Liver (tissue), 9 donors: Measurements from ENCODE around the gene ITGA6. TPM values are rescaled to one million over a fixed set of nuclear protein-coding genes. Genes with fewer than 3 reads are reported as not detected.

Experiments used
- DNase-seq: peaks from one replicate; pipeline ENCODE4 v3.0.0-alpha.2; 2017; ENCODE audit warnings: low spot score
- H3K27ac ChIP-seq, 2 donors: one replicate each; pipeline ENCODE4 v1.7.0; 2013; ENCODE audit warnings: inconsistent platforms in 2 of 2, low read length in 2 of 2, control low read depth in 1 of 2, low read depth in 1 of 2, mild to moderate bottlenecking in 1 of 2
- H3K27me3 ChIP-seq, 4 donors: one replicate each; pipeline versions ENCODE4 v1.6.1 to v1.7.0; 2013; ENCODE audit warnings: low read length in 3 of 4, inconsistent platforms in 1 of 4, mild to moderate bottlenecking in 1 of 4, moderate library complexity in 1 of 4; ENCODE audit not compliant: control insufficient read depth in 4 of 4, insufficient read depth in 4 of 4
- H3K36me3 ChIP-seq, 4 donors: one replicate each; pipeline versions ENCODE4 v1.6.1 to v1.7.0; 2013; ENCODE audit warnings: low read length in 3 of 4, mild to moderate bottlenecking in 3 of 4, low read depth in 1 of 4, moderate library complexity in 1 of 4; ENCODE audit not compliant: control insufficient read depth in 4 of 4, insufficient read depth in 3 of 4
- H3K4me1 ChIP-seq, 4 donors: one replicate each; pipeline versions ENCODE4 v1.6.1 to v1.7.0; 2013; ENCODE audit warnings: low read length in 3 of 4, mild to moderate bottlenecking in 3 of 4, moderate library complexity in 1 of 4; ENCODE audit not compliant: control insufficient read depth in 4 of 4, insufficient read depth in 4 of 4
- H3K4me3 ChIP-seq, 3 donors: one replicate each; pipeline versions ENCODE4 v1.6.1 to v1.7.0; 2013; ENCODE audit warnings: low read length in 3 of 3, control low read depth in 1 of 3, low read depth in 1 of 3, mild to moderate bottlenecking in 1 of 3
- H3K9ac ChIP-seq, 2 donors: one replicate each; pipeline ENCODE4 v1.7.0; 2013; ENCODE audit warnings: low read length in 2 of 2, mild to moderate bottlenecking in 2 of 2, moderate library complexity in 2 of 2, control low read depth in 1 of 2, low read depth in 1 of 2
- H3K9me3 ChIP-seq, 4 donors: one replicate each; pipeline versions ENCODE4 v1.6.1 to v1.7.0; 2013; ENCODE audit warnings: low read length in 3 of 4; ENCODE audit not compliant: control insufficient read depth in 4 of 4
- ATF3 ChIP-seq: IDR thresholded peaks from 2 replicates; pipeline ENCODE4 v1.6.1; 2016; ENCODE audit warnings: antibody characterized with exemption
- EGR1 ChIP-seq, 2 donors: IDR thresholded peaks; 2 replicates each; pipeline ENCODE4 v1.6.1; 2016 to 2018; ENCODE audit warnings: antibody characterized with exemption in 2 of 2, low read depth in 2 of 2
- FOXA1 ChIP-seq: IDR thresholded peaks from 2 replicates; pipeline ENCODE4 v1.6.1; 2016; ENCODE audit warnings: antibody characterized with exemption
- FOXA2 ChIP-seq: IDR thresholded peaks from 2 replicates; pipeline ENCODE4 v1.6.1; 2016; ENCODE audit warnings: antibody characterized with exemption
- HNF4A ChIP-seq, 2 donors: conservative IDR thresholded peaks; 2 replicates each; pipeline ENCODE4 v1.6.1; 2016; ENCODE audit warnings: antibody characterized with exemption in 2 of 2, mild to moderate bottlenecking in 2 of 2
- HNF4G ChIP-seq: IDR thresholded peaks from 2 replicates; pipeline ENCODE4 v1.6.1; 2016; ENCODE audit warnings: antibody characterized with exemption
- JUND ChIP-seq, 2 donors: IDR thresholded peaks; 2 replicates each; pipeline ENCODE4 v1.6.1; 2016; ENCODE audit warnings: antibody characterized with exemption in 2 of 2
- NR2F2 ChIP-seq: IDR thresholded peaks from 2 replicates; pipeline ENCODE4 v1.6.1; 2016; ENCODE audit warnings: antibody characterized with exemption
- RAD21 ChIP-seq, 2 donors: IDR thresholded peaks; 2 replicates each; pipeline ENCODE4 v1.6.1; 2016; ENCODE audit warnings: antibody characterized with exemption in 2 of 2, mild to moderate bottlenecking in 2 of 2
- RXRA ChIP-seq, 2 donors: IDR thresholded peaks; 2 replicates each; pipeline ENCODE4 v1.6.1; 2017 to 2018; ENCODE audit warnings: antibody characterized with exemption in 2 of 2, mild to moderate bottlenecking in 1 of 2
- SP1 ChIP-seq: IDR thresholded peaks from 2 replicates; pipeline ENCODE4 v1.6.1; 2018; ENCODE audit warnings: antibody characterized with exemption, mild to moderate bottlenecking
- TAF1 ChIP-seq: conservative IDR thresholded peaks from 2 replicates; pipeline ENCODE4 v1.6.1; 2016; ENCODE audit warnings: antibody characterized with exemption, mild to moderate bottlenecking
- YY1 ChIP-seq: IDR thresholded peaks from 2 replicates; pipeline ENCODE4 v1.6.1; 2016; ENCODE audit warnings: antibody characterized with exemption, mild to moderate bottlenecking
- WGBS: extraction: QIAGEN DNeasy Blood & Tissue Kit; methylation state at CpG from one replicate; pipeline ENCODE4 v1.1.7; 2013; 5-methylcytosine and 5-hydroxymethylcytosine counted together
- polyA plus RNA-seq, 2 donors: library from polyadenylated mRNA; stranded (reverse) in 1 of 2; unstranded in 1 of 2; fragments of 200-250 nt in 1 of 2; fragments of >200 nt in 1 of 2; fragmentation: Nextera tagmentation in 1 of 2; extraction: Ambion mirVana in 1 of 2; gene quantifications; one replicate each; pipeline versions ENCODE4 v1.2.1 to v1.2.3, GENCODE V29; 2013 to 2015
- total RNA-seq, 2 donors: library from RNA; depleted of rRNA; stranded (reverse); fragments of >200 nt; gene quantifications; one replicate each; pipeline ENCODE4 v1.2.3, GENCODE V29; 2014
- TF ChIP-seq, protein P1 (sequence below): IDR thresholded peaks from 2 replicates; pipeline ENCODE4 v1.6.1; 2016; ENCODE audit warnings: antibody characterized with exemption
- TF ChIP-seq, protein P2 (sequence below): fragments of 150-350 bp; IDR thresholded peaks from 2 replicates; pipeline ENCODE4 v1.5.1; 2017; ENCODE audit warnings: improper control_type of control experiment, low read depth, low read length; ENCODE audit not compliant: missing input control
- TF ChIP-seq, protein P3 (sequence below): IDR thresholded peaks from 2 replicates; pipeline ENCODE4 v1.6.1; 2016; ENCODE audit warnings: antibody characterized with exemption, mild to moderate bottlenecking
- TF ChIP-seq, protein P4 (sequence below): IDR thresholded peaks from 2 replicates; pipeline ENCODE4 v1.6.1; 2016; ENCODE audit warnings: antibody characterized with exemption
- donor health status: healthy.
- donor health status: healthy.
- donor health status: healthy.
- donor health status: healthy.
- donor health status: healthy.

The ITGA6 gene
- total and polyA plus RNA-seq, 4 donors: 5.8 to 21.6 (median 11.4) TPM

- H3K4me1 ChIP-seq: no peaks in the 10 kb centered on the region
- DNase-seq: no peak
- H3K4me3 ChIP-seq: no peak overlapping the region
- 77% methylated on average over 3 of the region's 3 CpGs for WGBS
- H3K36me3 ChIP-seq: peaks cover 2 to 8% (median 5%) of the 10 kb centered on the region in 4 donors
- no peak overlapping the region for H3K9ac ChIP-seq
- no peak overlapping the region for H3K27ac ChIP-seq
- no peak for TF ChIP-seq NR2F2
- no peak for TF ChIP-seq RAD21 (IDR thresholded peaks at IDR 0.05)
- no peak for TF ChIP-seq HNF4A (conservative IDR thresholded peaks at IDR 0.05)
- TF ChIP-seq, protein P1, sequence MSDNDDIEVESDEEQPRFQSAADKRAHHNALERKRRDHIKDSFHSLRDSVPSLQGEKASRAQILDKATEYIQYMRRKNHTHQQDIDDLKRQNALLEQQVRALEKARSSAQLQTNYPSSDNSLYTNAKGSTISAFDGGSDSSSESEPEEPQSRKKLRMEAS: no peak
- TF ChIP-seq FOXA2: no peak
- TF ChIP-seq, protein P2, sequence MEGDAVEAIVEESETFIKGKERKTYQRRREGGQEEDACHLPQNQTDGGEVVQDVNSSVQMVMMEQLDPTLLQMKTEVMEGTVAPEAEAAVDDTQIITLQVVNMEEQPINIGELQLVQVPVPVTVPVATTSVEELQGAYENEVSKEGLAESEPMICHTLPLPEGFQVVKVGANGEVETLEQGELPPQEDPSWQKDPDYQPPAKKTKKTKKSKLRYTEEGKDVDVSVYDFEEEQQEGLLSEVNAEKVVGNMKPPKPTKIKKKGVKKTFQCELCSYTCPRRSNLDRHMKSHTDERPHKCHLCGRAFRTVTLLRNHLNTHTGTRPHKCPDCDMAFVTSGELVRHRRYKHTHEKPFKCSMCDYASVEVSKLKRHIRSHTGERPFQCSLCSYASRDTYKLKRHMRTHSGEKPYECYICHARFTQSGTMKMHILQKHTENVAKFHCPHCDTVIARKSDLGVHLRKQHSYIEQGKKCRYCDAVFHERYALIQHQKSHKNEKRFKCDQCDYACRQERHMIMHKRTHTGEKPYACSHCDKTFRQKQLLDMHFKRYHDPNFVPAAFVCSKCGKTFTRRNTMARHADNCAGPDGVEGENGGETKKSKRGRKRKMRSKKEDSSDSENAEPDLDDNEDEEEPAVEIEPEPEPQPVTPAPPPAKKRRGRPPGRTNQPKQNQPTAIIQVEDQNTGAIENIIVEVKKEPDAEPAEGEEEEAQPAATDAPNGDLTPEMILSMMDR: no peak
- no peak for TF ChIP-seq ATF3
- TF ChIP-seq, protein P3, sequence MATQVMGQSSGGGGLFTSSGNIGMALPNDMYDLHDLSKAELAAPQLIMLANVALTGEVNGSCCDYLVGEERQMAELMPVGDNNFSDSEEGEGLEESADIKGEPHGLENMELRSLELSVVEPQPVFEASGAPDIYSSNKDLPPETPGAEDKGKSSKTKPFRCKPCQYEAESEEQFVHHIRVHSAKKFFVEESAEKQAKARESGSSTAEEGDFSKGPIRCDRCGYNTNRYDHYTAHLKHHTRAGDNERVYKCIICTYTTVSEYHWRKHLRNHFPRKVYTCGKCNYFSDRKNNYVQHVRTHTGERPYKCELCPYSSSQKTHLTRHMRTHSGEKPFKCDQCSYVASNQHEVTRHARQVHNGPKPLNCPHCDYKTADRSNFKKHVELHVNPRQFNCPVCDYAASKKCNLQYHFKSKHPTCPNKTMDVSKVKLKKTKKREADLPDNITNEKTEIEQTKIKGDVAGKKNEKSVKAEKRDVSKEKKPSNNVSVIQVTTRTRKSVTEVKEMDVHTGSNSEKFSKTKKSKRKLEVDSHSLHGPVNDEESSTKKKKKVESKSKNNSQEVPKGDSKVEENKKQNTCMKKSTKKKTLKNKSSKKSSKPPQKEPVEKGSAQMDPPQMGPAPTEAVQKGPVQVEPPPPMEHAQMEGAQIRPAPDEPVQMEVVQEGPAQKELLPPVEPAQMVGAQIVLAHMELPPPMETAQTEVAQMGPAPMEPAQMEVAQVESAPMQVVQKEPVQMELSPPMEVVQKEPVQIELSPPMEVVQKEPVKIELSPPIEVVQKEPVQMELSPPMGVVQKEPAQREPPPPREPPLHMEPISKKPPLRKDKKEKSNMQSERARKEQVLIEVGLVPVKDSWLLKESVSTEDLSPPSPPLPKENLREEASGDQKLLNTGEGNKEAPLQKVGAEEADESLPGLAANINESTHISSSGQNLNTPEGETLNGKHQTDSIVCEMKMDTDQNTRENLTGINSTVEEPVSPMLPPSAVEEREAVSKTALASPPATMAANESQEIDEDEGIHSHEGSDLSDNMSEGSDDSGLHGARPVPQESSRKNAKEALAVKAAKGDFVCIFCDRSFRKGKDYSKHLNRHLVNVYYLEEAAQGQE: no peak
- no peak for TF ChIP-seq SP1
- TF ChIP-seq, protein P4, sequence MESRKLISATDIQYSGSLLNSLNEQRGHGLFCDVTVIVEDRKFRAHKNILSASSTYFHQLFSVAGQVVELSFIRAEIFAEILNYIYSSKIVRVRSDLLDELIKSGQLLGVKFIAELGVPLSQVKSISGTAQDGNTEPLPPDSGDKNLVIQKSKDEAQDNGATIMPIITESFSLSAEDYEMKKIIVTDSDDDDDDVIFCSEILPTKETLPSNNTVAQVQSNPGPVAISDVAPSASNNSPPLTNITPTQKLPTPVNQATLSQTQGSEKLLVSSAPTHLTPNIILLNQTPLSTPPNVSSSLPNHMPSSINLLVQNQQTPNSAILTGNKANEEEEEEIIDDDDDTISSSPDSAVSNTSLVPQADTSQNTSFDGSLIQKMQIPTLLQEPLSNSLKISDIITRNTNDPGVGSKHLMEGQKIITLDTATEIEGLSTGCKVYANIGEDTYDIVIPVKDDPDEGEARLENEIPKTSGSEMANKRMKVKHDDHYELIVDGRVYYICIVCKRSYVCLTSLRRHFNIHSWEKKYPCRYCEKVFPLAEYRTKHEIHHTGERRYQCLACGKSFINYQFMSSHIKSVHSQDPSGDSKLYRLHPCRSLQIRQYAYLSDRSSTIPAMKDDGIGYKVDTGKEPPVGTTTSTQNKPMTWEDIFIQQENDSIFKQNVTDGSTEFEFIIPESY: no peak
- no peak for TF ChIP-seq HNF4G
- no peak for TF ChIP-seq JUND (IDR thresholded peaks at IDR 0.05)
- TF ChIP-seq TAF1: no peak
- TF ChIP-seq YY1: no peak
- no peak for TF ChIP-seq EGR1 (IDR thresholded peaks at IDR 0.05; ENCODE audit: low read depth in 2 of 2)
- no peak for TF ChIP-seq FOXA1
- TF ChIP-seq RXRA (IDR thresholded peaks at IDR 0.05): no peak
- H3K27me3 ChIP-seq: no peaks in the 10 kb centered on the region
- H3K9me3 ChIP-seq: no peaks in the 10 kb centered on the region
Measured at GRCh38 chr2:172496160-172496608, 68.8 kb downstream of the ITGA6 start.

GRCh38 chr2:172507199-172507598 lies 79.8 kb downstream of the ITGA6 start:
- Histone ChIP-seq H3K4me3 (no peak overlapping the region), H3K9me3 (peaks cover 0 to 10% (median 7%) of the 10 kb centered on the region in 4 donors), H3K36me3 (peaks cover 0 to 4% (median 2%) of the 10 kb centered on the region in 4 donors), H3K9ac (no peak overlapping the region), H3K27ac (no peak overlapping the region), H3K27me3 (no peaks in the 10 kb centered on the region), H3K4me1 (no peaks in the 10 kb centered on the region)
- TF ChIP-seq JUND (IDR thresholded peaks at IDR 0.05): no peak
- TF ChIP-seq EGR1 (IDR thresholded peaks at IDR 0.05; ENCODE audit: low read depth in 2 of 2): no peak
- TF ChIP-seq FOXA1: no peak
- TF ChIP-seq, protein P3: no peak
- TF ChIP-seq RAD21 (IDR thresholded peaks at IDR 0.05): no peak
- TF ChIP-seq, protein P4: no peak
- no peak for DNase-seq
- 86% methylated on average over 4 of the region's 4 CpGs for WGBS
